ENCODE data around the gene EIF3L.

GRCh38 chr22:37920126-37920525 is 70.9 kb downstream of the EIF3L start:
- no peak for TF ChIP-seq CTCF (IDR thresholded peaks at IDR 0.05)
- no peak for TF ChIP-seq POLR2A (IDR thresholded peaks at IDR 0.05)
- TF ChIP-seq POLR2AphosphoS5 (IDR thresholded peaks at IDR 0.05): no peak

Measured in transverse colon (tissue), 4 donors.